ENCODE data around the gene U2AF2.

U2AF2 gene

DNA sequence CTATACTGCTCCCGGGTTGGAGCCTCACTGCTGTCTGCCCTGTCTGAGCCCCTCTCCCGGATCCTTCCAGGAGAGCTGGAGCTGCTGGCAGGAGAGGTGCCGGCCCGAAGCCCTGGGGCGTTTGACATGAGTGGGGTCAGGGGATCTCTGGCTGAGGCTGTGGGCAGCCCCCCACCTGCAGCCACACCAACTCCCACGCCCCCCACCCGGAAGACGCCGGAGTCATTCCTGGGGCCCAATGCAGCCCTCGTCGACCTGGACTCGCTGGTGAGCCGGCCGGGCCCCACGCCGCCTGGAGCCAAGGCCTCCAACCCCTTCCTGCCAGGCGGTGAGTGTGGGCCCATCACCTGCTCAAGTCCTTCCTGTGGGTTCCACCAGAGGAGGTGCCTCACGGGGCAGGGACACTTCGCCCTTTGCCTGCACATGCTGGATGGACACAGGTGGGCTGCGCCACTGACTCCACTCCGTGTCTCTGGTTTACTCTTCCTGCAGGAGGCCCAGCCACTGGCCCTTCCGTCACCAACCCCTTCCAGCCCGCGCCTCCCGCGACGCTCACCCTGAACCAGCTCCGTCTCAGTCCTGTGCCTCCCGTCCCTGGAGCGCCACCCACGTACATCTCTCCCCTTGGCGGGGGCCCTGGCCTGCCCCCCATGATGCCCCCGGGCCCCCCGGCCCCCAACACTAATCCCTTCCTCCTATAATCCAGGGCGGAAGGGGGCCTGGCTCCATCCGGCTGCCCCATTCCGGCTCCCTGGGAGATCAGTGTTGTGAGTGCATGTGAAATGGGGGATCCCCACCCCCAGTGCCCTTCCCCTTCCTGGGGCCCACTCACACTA is 40.0 kb downstream of the U2AF2 start:
- TF ChIP-seq GATA3 (IDR thresholded peaks at IDR 0.05; ENCODE audit: low read depth, low read length) (no peak), GATA2 (IDR thresholded peaks at IDR 0.05; ENCODE audit: low read depth, low read length) (no peak)

DNA sequence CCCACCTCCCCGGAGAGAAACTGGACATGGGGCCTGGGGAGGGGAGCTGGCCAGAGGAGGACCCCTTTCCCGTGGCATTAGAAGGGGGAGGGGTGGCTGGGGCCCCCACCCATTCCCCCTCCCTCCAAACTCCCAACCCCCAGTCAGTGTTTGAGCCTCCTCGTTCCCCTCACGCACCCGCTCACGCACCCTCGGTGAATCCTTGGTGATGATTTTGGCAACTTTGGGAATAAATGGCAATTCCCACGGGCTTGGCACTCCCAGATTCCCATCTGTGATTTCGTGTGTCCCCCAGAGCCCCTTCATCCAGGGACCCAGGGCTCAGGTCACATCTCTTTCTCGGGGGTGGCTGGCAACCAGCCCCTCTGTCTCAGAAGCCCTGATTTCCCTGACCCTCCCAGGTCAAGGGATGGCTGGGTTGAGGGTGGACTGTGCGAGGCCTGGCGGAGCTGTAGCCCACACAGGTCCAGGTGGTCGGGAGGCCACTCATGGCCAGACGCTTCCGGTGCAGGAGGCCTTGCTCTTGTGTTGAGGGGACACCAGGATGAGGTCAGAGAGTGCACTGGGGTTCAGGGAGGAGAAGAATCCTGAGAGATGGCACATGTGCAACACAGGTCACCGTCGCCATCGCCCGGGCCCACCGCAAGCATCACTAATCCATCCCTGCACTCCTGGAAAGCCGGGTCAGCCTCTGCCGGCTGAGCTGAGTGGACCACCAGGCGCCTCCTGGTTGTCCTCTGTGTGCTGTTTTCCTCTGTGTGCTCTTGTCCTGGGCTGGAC is 40.9 kb downstream of the U2AF2 start:
- TF ChIP-seq GATA2 (IDR thresholded peaks at IDR 0.05; ENCODE audit: low read depth, low read length) (no peak), GATA3 (IDR thresholded peaks at IDR 0.05; ENCODE audit: low read depth, low read length) (no peak)

DNA sequence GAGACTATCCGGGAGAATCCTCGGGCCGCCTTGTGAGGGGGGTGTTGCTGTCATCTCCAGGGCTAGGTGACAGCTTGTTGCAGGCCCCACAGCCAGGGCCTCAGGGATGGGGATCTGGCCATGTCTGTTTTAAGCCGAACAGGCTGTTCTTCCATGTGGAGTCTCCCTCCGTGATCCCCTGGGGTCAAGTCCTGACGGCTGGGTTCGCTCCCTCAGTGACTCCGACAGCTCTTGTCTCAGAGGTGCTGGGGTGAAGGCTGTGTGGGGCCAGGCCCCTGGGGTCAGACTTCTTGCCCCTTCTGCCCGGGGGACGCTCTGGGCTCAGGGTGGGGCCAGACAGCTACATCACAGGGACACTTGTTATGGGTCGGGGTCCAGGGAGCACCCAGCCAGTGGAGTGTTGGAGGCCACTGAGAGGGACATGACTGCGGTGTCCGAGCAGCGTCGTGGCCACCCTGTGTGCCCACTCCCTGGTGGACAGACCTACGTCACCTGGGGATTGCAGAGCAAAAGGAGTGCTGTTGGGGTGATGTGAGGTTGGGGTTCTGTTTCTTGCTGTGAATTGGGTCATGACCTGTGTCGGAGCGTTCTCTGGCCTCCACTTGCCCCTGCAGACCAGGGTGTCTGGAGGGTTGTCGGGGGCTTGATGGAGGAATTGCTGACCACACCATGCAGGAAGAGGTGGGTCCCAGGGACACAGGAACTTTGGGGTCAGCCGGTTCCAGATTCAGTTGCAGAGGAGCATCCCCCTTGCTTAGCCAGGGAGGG is 41.6 kb downstream of the U2AF2 start:
- TF ChIP-seq GATA3 (IDR thresholded peaks at IDR 0.05; ENCODE audit: low read depth, low read length) = no peak
- no peak for TF ChIP-seq GATA2 (IDR thresholded peaks at IDR 0.05; ENCODE audit: low read depth, low read length)

DNA sequence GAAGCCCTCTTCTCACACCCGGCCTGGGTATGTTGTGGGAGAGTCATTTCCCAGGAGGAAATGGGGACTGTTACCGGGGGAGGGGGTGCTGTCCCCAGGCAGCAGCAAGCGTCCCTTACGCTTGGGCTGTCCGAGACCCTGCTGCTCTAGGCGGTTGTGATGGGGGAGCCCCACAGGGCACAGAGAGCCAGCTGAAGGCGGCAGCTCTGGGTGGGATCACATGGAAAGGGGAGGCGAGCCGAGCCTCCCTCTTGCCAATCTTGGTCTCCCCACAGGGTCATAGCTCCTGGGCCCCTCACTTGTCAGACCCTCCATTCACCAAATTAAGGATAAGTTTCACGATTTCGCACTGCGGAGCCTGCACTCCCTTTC is 42.2 kb downstream of the U2AF2 start:
- TF ChIP-seq GATA2 (IDR thresholded peaks at IDR 0.05; ENCODE audit: low read depth, low read length) (no peak), GATA3 (IDR thresholded peaks at IDR 0.05; ENCODE audit: low read depth, low read length) (no peak)

DNA sequence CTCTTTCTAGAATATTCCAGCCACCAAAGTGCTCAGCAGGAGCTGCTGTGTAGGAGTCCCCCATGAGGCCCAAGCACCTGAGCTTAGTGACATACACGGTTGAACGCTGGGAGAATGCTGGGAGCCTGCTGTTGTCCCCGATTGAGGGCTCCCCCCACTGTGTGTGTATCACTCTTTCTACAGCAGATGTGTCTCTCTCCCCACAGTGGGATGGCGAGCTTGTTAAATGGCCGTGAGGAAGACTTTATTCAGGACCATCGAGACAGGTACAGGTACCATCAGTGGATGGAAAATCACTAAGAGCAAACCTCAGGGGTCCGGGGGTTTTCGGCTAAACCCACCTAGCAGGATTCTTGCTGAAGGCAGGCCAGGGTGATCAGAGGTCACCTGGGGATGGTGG is 42.9 kb downstream of the U2AF2 start:
- TF ChIP-seq GATA3 (IDR thresholded peaks at IDR 0.05; ENCODE audit: low read depth, low read length) (no peak), GATA2 (IDR thresholded peaks at IDR 0.05; ENCODE audit: low read depth, low read length) (no peak)

DNA sequence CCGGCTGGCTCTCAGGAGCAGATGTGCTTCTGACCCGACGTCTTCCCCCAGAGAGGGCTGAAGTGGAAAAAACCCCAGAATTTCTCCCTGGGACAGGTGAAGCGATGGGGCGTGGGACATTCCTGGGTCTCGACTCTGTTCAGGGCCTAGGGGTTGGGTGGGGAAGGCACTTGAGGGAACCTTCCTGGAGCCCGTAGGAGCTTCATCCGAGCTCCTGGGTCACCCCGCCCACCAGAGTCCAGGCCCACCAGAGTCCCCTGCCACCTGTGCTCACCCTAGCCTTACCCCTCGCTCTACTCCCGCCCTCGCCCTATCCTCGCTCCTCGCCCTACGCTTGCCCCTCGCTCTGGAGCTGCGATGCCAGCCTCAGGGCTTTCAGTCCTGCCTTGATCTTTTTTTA is 43.4 kb downstream of the U2AF2 start:
- TF ChIP-seq GATA3 (IDR thresholded peaks at IDR 0.05; ENCODE audit: low read depth, low read length) (no peak), GATA2 (IDR thresholded peaks at IDR 0.05; ENCODE audit: low read depth, low read length) (no peak)

DNA sequence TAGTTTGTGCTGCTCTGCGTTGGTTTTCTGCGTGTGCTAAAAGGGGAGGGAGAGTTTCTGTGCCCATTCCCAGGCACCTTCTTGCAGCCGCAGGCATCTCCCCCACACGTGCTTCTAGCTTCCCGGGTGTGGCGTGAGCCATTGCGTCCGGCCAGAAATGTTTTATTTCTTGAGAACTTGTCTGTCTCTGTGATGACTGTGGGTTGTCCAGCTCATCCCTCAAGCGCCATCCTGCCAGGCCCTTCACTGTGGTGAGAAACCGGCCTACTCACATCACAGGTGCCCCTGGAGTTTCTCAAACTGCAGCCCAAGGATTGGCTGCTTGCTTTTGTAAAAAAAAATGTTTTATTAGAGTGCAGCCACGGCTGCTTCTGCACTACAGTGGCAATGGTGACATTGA is 44.4 kb downstream of the U2AF2 start:
- TF ChIP-seq GATA3 (IDR thresholded peaks at IDR 0.05; ENCODE audit: low read depth, low read length) (no peak), GATA2 (IDR thresholded peaks at IDR 0.05; ENCODE audit: low read depth, low read length) (no peak)

DNA sequence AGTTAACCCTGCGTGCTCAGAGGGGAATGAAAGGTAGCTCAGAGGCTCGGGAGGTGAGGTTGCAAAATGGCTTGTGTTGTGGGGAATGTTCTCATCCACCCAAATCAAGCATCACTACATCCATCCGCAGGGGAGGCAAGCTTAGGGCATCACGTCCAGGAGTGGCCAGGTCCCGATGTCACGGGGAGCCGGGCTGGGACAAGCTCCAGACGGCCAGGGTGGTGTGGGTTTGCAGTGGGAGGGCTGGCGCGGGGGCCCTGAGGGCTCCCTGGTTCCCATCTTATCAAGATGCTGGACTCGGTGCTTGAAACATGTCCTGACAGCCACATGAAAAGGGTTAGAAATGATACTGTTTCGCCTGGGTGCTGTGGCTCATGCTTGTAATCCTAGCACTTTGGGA is 46.0 kb downstream of the U2AF2 start:
- TF ChIP-seq GATA2 (IDR thresholded peaks at IDR 0.05; ENCODE audit: low read depth, low read length) (no peak), GATA3 (IDR thresholded peaks at IDR 0.05; ENCODE audit: low read depth, low read length) (no peak)

DNA sequence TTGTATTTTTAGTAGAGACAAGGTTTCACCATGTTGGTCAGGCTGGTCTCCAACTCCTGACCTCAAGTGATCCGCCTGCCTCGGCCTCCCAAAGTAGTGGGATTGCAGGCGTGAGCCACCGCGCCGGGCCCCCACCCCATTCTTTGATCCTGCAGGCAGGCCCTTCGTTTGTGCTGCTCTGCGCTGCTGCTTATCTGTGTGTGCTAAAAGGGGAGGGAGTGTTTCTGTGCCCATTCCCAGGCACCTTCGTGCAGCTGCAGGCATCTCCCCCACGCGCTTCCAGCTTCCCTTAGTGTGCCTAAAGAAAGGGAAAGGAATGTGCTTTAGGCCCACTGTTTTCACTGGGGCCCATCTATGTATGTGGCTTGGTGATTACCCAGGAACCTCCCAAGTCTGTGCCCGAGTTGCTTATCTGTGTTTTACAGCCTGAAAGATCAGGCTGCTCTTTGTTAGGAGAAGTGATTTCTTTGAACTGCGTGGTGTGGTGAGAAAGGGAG is 47.3 kb downstream of the U2AF2 start:
- TF ChIP-seq GATA2 (IDR thresholded peaks at IDR 0.05; ENCODE audit: low read depth, low read length) (no peak), GATA3 (IDR thresholded peaks at IDR 0.05; ENCODE audit: low read depth, low read length) (no peak)

DNA sequence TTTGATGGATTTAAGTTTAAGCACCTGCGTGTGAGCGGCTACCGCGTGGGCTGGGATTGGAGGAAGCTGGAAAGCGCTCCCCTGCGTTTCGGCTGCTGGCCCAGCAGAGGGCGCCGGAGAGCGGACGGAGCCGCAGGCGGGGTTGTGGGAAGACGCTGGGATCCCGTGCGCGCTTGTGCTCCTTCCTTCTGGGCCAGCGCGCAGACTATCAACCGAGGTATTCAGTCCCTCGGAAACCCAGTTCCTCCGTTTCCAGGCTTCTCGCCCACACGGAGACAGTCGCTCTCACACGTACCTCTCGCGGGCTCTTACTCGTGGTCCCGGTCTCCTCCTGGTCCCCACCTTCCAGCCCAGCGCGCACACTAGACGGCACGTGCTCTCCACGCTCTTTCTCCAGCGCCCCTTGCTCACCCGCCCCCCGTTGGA is 49.0 kb downstream of the U2AF2 start:
- no peak for TF ChIP-seq GATA2 (IDR thresholded peaks at IDR 0.05; ENCODE audit: low read depth, low read length)
- TF ChIP-seq GATA3 (IDR thresholded peaks at IDR 0.05; ENCODE audit: low read depth, low read length) = no peak

DNA sequence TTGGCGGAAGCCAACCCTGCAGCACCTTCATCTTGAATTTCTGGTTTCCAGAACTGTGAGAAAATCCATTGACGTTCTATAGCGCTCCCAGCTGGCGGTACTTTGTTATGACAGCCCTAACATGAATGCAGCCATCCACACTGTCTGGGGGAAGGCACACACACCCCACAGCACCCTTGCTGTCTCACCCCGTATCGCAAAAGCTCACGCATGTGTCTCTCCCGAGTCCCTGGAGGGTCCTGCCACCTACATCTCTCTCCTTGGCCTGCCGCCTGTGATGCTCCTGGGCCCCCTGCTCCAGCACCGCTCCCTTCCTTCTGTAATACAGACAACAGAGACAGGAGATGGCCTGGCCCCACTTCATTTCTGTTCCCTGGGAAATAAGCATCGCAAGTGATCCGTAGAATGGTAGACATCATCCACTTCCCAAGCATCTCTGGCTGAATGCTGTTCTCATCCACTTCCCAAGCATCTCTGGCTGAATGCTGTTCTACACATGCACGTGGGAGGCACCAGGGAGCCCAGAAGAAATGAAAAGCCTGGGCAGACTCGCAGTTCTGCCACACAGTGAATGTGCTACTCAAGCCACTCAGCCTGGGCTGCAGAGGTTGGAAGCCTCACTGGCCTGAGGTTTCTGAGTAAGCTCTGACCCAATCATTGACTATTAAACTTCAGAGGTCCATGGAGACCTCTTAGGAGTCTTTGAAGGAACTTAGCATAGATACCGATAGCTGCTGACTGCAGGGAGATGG is 49.8 kb downstream of the U2AF2 start:
- TF ChIP-seq GATA3 (IDR thresholded peaks at IDR 0.05; ENCODE audit: low read depth, low read length) (no peak), GATA2 (IDR thresholded peaks at IDR 0.05; ENCODE audit: low read depth, low read length) (no peak)

DNA sequence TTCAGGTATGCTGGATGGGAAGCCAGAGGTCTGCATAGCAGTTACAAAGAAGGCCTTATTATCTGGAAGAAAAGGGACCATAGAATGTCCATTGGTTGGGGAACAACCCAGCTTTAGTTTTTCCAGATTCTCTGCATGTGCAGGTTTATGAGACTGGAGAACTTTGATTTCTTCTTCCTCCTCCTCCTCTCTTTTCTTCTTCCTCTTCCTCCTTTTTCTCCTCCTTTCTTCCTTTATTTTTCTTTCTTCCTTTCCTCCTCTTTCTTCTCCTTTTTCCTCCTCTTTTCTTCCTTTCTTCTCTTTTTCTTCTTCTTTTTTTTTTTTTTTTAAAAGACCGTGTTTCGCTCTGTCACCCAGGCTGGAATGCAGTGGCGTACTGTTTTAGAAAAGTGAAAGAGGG is 51.1 kb downstream of the U2AF2 start:
- TF ChIP-seq GATA2 (IDR thresholded peaks at IDR 0.05; ENCODE audit: low read depth, low read length) (no peak), GATA3 (IDR thresholded peaks at IDR 0.05; ENCODE audit: low read depth, low read length) (no peak)

DNA sequence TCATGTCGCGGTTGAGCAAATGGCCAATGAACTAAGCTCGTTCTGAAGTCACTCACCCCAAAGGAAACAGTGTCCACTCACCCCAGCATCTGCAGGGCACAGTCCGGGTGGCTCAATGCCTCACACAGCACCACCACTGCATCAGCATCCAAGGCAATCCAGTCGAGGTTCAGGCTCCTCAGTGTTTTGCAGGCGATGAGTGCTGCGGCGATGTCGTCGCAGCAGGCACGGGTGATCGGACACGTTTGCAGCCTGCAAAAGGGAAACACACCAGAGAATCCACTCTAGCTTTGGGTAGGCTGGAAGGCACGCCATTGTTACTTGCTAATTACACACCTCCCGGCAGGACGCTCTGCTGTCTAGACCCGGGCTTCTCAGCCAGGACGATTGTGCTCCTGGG is 56.9 kb downstream of the U2AF2 start:
- no peak for TF ChIP-seq GATA3 (IDR thresholded peaks at IDR 0.05; ENCODE audit: low read depth, low read length)
- no peak for TF ChIP-seq GATA2 (IDR thresholded peaks at IDR 0.05; ENCODE audit: low read depth, low read length)

Measured in SH-SY5Y (cell line).